GM18511 (cell line): ENCODE data around the gene SEPTIN7.

Experiments
- ATAC-seq: cut with Tn5 transposase; IDR thresholded peaks from one replicate; pipeline ENCODE4 v1.9.1; 2021; ENCODE audit warnings: mild to moderate bottlenecking, moderate library complexity; ENCODE audit not compliant: unreplicated experiment

Gene SEPTIN7

DNA sequence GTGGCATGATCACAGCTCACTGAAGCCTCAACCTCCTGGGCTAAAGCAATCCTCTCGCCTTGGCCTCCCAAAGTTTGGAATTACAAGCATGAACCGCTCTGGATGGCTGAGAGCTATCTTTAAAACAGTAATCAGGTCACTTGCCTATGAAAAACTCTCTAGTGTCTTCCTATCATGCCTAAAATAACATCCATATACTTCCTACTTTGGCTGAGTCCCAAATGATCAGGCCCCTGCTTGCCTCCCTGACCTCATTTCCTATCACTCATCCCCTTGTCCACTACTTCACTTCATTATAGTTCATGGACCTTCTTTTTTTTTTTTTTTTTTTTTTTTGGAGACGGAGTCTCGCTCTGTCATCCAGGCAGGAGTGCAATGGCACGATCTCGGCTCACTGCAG is 28.0 kb downstream of the SEPTIN7 start:
- no peak for ATAC-seq

DNA sequence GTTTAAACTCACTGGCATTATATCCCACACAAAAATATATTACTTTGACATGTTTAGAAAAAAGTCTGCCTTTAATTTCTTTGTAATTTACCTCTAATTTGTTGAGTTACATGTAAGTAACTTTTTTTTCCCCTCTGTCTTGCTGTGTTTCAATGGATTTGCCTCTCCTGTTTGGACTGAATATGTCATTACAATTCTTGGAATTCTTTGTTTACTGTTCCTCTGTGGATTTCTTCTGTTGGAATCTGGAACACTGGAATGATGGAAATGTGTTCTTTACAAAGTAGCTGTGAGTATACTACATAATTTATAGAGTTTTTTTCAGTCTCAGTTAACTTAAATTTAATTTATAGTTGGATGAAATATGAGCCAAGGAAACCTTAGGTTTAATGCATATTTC is 30.4 kb downstream of the SEPTIN7 start:
- ATAC-seq = no peak

DNA sequence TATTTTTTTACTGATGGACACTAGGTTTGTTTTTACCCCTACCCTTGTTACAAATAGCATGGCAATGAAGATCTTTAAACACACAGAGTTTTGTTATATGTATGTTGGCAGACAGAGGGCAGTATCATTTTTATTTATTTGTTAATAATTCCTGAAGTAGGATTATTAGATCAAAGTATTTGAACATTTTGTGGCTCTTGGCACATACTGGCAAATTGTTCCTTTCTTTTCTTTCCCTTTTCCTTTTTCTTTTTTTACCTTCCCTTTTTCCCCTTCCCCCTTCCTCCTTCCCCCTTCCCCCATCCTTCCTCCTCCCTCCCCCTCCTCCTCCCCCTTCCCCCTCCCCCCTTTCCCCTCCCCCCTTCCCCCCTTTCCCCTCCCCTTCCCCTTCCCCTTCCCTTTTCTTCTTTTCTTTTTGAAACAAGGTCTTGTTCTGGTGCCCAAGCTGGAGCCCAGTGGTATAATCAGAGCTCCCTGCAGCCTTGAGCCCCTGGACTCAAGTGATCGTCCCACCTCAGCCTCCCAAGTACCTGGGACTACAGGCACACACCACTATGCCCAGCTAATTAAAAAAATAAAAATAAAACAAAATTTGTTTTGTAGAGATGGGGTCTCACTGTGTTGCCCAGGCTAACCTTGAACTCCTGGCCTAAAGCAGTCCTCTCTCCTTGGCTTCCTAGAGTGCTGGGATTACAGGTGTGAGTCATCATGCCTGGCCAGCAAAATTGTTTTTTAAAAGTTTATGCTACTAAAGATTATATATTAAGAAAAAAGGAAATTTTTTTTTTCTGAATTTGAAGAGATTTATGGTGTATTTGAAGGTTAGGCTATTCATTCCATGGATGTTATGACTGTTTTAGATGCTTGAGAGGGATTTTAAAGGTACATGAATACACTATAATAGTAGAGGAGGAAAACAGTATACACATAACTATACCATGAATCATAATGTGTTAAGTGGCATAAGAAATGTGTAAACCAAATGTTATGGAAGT is 39.3 kb downstream of the SEPTIN7 start:
- ATAC-seq = no peak

DNA sequence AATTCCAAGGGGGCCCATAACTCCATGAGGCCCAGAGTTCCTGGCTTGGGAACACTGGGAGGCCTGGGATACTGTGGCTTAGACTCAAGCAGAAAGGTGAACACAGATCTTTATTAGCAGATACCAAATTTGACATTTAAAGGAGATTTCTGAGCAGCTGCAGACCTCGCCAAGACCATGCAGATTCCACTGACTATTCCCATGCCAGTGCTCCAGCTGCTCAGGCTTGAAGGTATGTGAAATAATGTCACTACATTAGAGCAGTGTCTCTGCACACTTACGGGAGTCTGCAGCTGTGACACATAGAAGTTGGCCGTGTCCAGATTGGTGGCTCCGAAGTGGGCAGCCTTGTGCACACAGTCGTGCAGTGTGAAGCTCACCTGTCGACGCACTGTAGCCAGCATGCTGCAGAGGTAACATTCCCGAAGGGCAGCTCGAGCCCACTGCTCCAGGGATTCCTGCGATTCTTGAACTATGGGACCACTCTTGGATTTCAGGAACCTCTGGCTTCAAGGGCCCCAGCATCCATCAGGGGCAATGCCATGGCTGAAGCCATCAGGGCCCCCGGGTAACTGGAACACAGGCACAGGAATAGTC is 46.1 kb downstream of the SEPTIN7 start:
- no peak for ATAC-seq

DNA sequence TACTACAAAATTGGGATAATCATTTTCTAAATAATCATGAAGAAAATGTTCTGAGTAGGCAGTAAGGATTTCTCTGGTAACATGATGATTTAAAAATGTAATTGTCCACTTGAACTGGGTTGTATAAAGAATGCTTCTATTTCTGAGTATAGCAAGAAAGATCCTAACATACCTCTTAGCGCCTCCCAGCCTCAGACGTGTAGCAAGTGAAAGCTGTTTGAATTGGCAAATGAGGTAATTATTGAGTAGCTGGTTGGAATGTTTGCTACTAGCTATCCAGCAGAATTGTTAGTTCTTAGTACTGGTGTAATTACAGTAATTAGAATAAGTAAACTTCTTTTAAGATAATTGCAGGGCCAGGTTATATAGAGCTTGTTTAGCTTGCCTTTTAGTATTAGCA is 47.9 kb downstream of the SEPTIN7 start:
- ATAC-seq = no peak

DNA sequence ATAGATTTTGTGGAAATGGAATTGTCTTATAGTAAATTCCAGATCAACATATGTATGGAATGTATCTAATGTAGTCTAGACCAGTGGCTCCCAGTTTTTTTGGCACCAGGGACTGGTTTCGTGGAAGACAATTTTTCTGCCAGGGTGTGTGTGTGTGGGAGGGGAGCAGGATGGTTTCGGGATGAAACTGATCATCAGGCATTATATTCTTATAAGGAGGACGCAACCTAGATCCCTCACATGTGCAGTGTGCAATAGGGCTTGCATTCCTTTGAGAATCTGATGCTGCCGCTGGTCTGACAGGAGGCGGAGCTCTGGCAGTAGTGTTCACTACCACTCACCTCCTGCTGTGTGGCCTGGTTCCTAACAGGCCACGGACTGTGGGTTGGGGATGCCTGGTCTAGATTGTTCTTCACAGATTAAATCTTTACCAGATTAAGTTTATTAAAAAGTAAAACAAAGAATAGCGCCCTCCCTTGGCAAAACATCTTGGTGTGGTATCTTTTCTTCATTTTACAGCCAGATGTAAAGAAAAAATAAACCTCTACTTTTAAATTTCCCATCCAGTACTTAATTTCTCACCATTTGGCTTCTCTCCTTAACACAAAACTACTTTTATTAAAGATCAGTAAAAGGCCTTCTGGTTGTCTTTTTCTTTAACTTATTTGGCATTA is 48.4 kb downstream of the SEPTIN7 start:
- no peak for ATAC-seq

DNA sequence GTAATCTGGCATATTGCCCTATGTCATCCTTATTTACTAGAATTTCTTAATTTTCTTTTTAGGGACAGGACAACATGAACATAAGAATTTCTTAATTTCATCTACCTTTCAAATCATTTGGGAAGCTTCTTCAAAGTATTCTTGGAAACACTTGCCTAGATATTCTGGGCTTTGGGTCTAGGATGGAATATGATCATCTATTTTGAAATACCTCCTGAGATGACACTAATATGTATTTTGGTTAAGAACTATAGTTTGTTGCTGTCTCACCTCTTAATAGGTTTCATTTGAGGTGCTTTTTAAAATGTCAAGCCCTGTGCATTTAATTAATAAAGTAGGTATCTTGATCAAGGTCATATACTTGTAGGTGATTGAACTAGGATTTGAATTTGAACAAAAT is 49.1 kb downstream of the SEPTIN7 start:
- ATAC-seq = no peak
